Adrenal gland (tissue), 5 donors: ENCODE data around the gene KCNJ6.

Experiments used
- POLR2A ChIP-seq, 2 donors: fragments of 450-650 bp; IDR thresholded peaks; one replicate each; pipeline ENCODE4 v1.6.1; 2017; ENCODE audit warnings: antibody characterized with exemption in 2 of 2, mild to moderate bottlenecking in 2 of 2, moderate library complexity in 1 of 2
- TF ChIP-seq, protein P1 (sequence below), 6 experiments: fragments of 450-650 bp in 4 of 6; fragments of 200-600 bp in 2 of 6; sonication (generic) in 1 of 6; IDR thresholded peaks; 1 replicate in 5 of 6; 2 replicates in 1 of 6; pipeline versions ENCODE4 v1.5.1 to v1.8.0; 2016 to 2021; ENCODE audit warnings: antibody characterized with exemption in 6 of 6, mild to moderate bottlenecking in 2 of 6, moderate library complexity in 1 of 6
- donor health status: DM: no; HTN: no; CAD: no.

DNA sequence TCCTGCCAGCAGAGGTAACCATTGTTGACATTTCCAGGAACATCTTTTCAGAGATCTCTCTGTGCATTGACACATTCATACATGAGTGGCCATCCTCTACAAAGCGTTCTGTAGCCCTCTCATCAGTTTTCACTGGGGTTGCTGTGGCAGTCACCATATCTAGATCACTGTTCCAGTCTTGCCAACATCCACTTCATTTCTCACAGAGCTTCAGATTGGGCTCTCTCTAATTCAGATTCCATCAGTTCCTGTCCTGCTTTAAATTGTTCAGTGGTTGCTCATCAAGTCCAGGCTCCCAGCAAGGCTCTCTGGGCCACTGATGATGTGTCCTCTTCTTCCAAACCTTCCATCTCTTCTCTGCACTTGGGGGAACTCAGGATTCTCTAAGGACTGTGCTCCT lies 173.7 kb downstream of the KCNJ6 start:
- TF ChIP-seq, protein P1, sequence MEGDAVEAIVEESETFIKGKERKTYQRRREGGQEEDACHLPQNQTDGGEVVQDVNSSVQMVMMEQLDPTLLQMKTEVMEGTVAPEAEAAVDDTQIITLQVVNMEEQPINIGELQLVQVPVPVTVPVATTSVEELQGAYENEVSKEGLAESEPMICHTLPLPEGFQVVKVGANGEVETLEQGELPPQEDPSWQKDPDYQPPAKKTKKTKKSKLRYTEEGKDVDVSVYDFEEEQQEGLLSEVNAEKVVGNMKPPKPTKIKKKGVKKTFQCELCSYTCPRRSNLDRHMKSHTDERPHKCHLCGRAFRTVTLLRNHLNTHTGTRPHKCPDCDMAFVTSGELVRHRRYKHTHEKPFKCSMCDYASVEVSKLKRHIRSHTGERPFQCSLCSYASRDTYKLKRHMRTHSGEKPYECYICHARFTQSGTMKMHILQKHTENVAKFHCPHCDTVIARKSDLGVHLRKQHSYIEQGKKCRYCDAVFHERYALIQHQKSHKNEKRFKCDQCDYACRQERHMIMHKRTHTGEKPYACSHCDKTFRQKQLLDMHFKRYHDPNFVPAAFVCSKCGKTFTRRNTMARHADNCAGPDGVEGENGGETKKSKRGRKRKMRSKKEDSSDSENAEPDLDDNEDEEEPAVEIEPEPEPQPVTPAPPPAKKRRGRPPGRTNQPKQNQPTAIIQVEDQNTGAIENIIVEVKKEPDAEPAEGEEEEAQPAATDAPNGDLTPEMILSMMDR (IDR thresholded peaks at IDR 0.05): no peak
- no peak for TF ChIP-seq POLR2A (IDR thresholded peaks at IDR 0.05)
